VCaP (cell line): ENCODE measurements around the gene IRF2.

ENCODE experiments used
- H3K27ac ChIP-seq: fragments of 450-650 bp; 2 replicates; pipeline ENCODE4 v1.5.1; 2017
- TF ChIP-seq, protein P1 (sequence below): fragments of 450-650 bp; conservative IDR thresholded peaks from 2 replicates; pipeline ENCODE4 v1.5.1; 2017; ENCODE audit warnings: mild to moderate bottlenecking, moderate library complexity

Gene IRF2

DNA sequence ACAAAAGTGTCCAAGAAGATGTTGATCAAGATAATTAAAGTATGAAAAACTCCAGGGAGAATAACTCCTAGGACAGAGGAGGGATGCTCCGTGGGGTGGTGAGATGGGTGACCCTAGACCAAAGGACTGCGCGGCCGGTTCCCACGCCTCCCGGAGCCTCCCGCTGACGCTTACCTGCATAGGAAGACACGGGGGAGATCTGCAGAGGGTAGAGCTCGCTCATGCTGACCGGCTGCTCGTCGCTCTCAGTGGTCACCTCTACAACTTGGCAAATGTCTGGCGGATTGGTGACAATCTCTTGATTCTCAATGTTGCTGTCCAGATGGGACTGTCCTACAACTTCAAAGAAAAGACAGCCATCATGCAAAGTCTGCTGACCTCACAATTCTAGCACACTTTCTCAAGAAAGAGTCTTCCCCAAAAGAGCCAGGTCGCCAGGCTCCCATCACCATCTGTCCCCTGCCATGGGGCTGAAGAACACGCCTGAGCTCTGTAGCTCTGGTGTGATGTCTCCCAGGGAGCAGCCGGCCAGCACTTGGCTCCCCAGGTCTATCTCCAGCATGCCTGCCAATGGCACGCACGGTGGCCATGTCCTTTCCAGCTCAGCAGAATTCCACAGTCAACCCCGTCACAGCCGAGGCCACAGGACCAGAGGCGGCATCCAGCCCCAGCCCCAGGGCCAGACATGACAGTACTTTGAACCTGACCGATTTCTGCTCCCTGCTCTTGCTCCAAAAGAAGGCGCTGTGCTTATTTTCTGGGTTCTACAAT lies 75.4 kb downstream of the IRF2 start:
- no peak overlapping the region for H3K27ac ChIP-seq
- TF ChIP-seq, protein P1, sequence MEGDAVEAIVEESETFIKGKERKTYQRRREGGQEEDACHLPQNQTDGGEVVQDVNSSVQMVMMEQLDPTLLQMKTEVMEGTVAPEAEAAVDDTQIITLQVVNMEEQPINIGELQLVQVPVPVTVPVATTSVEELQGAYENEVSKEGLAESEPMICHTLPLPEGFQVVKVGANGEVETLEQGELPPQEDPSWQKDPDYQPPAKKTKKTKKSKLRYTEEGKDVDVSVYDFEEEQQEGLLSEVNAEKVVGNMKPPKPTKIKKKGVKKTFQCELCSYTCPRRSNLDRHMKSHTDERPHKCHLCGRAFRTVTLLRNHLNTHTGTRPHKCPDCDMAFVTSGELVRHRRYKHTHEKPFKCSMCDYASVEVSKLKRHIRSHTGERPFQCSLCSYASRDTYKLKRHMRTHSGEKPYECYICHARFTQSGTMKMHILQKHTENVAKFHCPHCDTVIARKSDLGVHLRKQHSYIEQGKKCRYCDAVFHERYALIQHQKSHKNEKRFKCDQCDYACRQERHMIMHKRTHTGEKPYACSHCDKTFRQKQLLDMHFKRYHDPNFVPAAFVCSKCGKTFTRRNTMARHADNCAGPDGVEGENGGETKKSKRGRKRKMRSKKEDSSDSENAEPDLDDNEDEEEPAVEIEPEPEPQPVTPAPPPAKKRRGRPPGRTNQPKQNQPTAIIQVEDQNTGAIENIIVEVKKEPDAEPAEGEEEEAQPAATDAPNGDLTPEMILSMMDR = no peak

DNA sequence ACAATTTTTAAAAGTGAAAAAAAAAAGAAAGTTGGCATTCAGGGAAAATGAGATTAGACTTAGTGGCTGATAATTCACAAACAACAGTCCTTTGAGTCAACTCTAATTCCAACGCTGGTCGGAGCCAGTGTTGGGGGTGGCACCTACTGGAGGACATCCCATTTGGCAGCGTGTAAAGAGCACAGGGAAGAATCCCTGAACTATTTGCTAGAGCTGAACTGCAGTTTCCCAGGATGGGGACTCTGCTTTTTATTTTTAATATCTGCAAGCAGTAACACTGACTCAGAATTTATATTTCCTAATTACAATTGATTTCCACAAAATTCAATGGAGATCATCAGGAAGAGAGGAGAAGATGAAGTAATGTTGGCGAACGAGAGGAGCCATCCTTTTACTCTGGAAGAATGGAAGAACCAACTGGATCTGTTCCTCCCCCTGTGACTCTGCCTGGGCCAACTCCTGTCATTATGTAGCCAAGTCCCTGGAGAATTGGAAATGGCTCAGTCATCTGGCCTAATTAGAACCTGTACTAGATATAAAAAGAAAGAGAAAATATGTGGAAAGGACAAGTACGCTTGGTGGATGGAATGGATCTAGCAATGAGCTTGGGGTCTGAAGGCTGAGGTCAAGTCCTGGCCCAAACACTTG lies 76.7 kb downstream of the IRF2 start:
- TF ChIP-seq, protein P1 = no peak

DNA sequence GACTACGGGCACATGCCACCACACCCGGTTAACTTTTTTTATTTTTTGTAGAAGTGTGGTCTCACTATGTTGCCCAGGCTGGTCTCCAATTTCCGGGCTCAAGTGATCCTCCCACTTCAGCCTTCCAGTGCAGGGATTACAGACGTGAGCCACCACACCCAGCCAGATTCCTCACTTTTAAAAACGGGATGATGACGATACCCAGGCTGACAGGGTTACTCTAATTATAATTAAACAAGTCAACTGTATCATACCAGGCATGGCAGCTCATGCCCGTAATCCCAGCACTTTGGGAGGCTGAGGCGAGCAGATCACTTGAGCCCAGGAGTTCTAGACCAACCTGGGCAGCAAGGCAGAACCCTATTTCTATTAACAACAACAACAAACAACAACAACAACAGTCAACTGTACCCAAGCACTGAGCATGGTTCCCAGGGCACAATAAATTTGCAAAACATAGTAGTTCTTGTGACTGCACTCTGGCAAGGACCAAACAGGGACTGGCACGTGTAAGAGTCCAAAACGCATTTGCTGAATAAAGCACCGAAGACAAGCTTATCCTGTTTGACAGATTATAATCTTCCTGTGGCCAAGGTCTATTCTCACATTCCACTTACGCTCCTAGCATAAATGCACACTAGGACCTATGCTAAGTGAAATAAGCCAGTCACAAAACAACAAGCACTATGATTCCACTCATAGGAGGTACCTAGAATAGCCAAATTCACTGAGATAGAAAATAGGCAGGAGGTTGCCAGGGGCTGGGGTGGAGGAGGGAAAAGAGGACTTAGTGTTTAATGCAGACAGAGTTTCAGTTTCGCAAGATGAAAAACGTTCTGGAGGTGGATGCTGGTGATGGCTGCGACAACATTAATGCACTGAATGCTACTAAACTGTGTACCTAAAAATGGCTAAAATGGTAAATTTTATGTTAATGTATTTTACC lies 77.5 kb downstream of the IRF2 start:
- TF ChIP-seq, protein P1 = no peak
- H3K27ac ChIP-seq = no peak overlapping the region

More for the DNA sequence above, 76.7 kb downstream of the IRF2 start:
- no peak overlapping the region for H3K27ac ChIP-seq

DNA sequence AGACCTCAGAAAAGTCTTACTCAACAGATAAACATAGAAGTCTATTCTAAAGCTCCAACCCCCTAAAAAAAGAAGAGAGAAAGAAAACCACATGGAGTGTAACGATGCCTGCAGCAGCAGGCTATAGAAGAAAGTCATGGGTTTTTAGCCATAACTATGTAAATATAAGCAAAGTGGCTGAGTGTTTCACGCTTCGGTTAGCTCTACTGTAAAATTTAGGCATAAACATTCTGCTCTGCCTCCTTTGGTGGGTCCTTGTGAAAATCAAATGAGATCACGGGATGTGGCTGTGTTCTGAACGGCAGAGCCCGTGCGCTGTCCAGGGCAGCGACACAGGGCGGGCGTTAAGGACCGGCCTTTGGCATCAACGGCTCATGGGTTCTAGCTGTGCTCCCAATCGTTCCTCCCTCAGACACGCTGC lies 78.4 kb downstream of the IRF2 start:
- TF ChIP-seq, protein P1 = no peak
- H3K27ac ChIP-seq = no peak overlapping the region

DNA sequence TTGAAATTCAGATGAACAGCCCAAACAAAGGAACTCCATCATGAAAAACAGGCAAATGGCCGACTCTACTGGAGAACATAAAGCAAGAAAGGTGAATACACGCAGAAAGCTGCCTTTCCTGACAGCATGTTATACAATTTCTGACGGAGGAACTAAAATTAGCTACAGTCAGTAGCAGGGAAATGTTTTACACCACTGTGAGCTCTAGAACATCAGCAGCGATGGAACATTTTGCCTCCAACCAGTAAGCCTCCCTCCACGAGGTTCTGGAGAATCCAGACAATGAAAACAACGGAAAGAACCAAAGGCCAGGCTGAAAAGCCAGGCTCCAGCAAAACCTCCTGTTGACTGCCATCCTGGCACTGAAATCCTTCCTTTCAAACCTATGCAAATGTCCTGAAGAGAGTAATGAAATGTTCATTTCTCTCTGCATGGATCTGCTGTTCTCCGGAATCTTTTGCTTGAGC lies 78.9 kb downstream of the IRF2 start:
- no peak overlapping the region for H3K27ac ChIP-seq
- TF ChIP-seq, protein P1 = no peak

DNA sequence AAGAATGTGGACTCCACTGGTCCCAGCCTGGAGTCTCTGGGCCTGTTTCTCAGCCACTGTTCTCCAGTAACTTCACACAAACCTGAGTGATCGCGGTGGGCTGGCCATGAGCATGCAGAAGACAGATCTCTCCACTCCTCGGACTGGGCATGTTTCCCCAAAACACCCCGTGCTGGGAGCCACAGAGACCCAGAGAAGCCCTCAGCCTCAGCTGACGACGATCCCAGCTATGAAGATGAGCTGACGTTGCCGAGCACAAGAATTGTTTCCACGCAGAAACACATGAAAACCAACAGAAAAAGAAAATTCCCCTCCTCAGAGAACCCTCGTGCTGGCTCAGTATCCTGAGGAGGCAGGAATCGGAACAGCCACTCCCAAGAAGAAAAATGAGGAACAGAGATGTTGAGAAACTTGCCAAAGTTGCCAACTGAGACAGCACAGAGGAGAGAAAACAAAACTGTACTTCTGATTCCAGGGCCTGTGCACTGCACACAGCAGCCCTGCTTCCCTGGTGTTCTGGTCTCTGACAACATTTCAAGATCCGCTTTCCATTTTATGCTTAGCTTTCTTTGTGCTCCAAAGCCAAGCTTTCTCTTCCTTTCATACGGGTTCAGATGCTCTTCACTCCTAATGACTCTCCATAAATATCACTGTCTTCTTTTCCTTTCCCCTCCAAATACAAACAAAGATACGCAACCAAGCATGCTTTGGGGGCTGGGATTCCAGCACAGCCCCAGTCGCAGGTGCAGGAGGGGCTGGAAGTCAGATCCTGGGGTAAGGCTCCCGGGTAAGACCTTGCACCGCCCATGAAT lies 81.4 kb downstream of the IRF2 start:
- TF ChIP-seq, protein P1 = no peak
- no peak overlapping the region for H3K27ac ChIP-seq
